SJCRH30 (cell line): ENCODE results near the gene TIAM2. TPM values are rescaled to one million over a fixed set of nuclear protein-coding genes. Genes with fewer than 3 reads are reported as not detected.
"Not testable (repeated sequence)": the region's sequence is repeated elsewhere in the genome, so short reads cannot be mapped to it uniquely, and the experiment has no call there.

Experiments used
- DNase-seq, 2 experiments: peaks; one replicate each; pipeline ENCODE4 v3.0.0-alpha.2; 2015 to 2020
- H3K27ac ChIP-seq: fragments of 250-450 bp; sonication (Bioruptor Pico); 2 replicates; pipeline ENCODE4 v1.5.1; 2020; ENCODE audit warnings: mild to moderate bottlenecking, moderate library complexity
- H3K27me3 ChIP-seq: fragments of 250-450 bp; sonication (Bioruptor Pico); 2 replicates; pipeline ENCODE4 v1.5.1; 2020; ENCODE audit warnings: mild to moderate bottlenecking, moderate library complexity
- H3K36me3 ChIP-seq: fragments of 250-450 bp; sonication (Bioruptor Pico); 2 replicates; pipeline ENCODE4 v1.5.1; 2020; ENCODE audit warnings: mild to moderate bottlenecking, moderate library complexity
- H3K4me1 ChIP-seq: fragments of 250-450 bp; sonication (Bioruptor Pico); 2 replicates; pipeline ENCODE4 v1.5.1; 2020; ENCODE audit warnings: mild to moderate bottlenecking, moderate library complexity
- H3K4me3 ChIP-seq: fragments of 250-450 bp; sonication (Bioruptor Pico); 2 replicates; pipeline ENCODE4 v1.5.1; 2020; ENCODE audit warnings: mild to moderate bottlenecking, moderate library complexity
- H3K9me3 ChIP-seq: fragments of 250-450 bp; sonication (Bioruptor Pico); replicated peaks from 2 replicates; pipeline ENCODE4 v1.5.1; 2020; ENCODE audit warnings: mild to moderate bottlenecking, moderate library complexity
- total RNA-seq: library from RNA; depleted of rRNA; stranded (reverse); fragments of >200 nt; shearing (Covaris generic); gene quantifications from 2 replicates; pipeline ENCODE4 v1.2.3, GENCODE V29; 2014

TIAM2 gene
- total RNA-seq, 1 experiment from 2014 or later: 23.8 TPM

- Histone ChIP-seq H3K9me3 (no peaks in the 10 kb centered on the region), H3K4me3 (no peak overlapping the region), H3K4me1 (no peaks in the 10 kb centered on the region), H3K27ac (no peak overlapping the region), H3K36me3 (peaks cover 53% of the 10 kb centered on the region), H3K27me3 (no peaks in the 10 kb centered on the region)
- DNase-seq: no peak
These were observed 262.7 kb downstream of the TIAM2 start for GRCh38 chr6:155257796-155258195.

- no peaks in the 10 kb centered on the region for H3K9me3 ChIP-seq
- no peak for DNase-seq
- H3K36me3 ChIP-seq: peaks cover 47% of the 10 kb centered on the region
- H3K27me3 ChIP-seq: no peaks in the 10 kb centered on the region
- no peak overlapping the region for H3K4me3 ChIP-seq
- H3K27ac ChIP-seq: no peak overlapping the region
- no peaks in the 10 kb centered on the region for H3K4me1 ChIP-seq
These were observed 264.1 kb downstream of the TIAM2 start for GRCh38 chr6:155259204-155259603.

- Histone ChIP-seq H3K27ac (no peak overlapping the region), H3K4me3 (no peak overlapping the region), H3K9me3 (no peaks in the 10 kb centered on the region), H3K36me3 (peaks cover 46% of the 10 kb centered on the region), H3K27me3 (no peaks in the 10 kb centered on the region), H3K4me1 (no peaks in the 10 kb centered on the region)
- no peak for DNase-seq
These were observed 264.8 kb downstream of the TIAM2 start for GRCh38 chr6:155259897-155260296.

GRCh38 chr6:155260686-155261085, 265.6 kb downstream of the TIAM2 start:
- Histone ChIP-seq H3K36me3 (peaks cover 39% of the 10 kb centered on the region), H3K4me1 (no peaks in the 10 kb centered on the region), H3K9me3 (no peaks in the 10 kb centered on the region), H3K27me3 (no peaks in the 10 kb centered on the region), H3K27ac (no peak overlapping the region), H3K4me3 (no peak overlapping the region)
- no peak for DNase-seq

- Histone ChIP-seq H3K4me3 (no peak overlapping the region), H3K36me3 (peaks cover 34% of the 10 kb centered on the region), H3K4me1 (no peaks in the 10 kb centered on the region), H3K27me3 (no peaks in the 10 kb centered on the region), H3K27ac (no peak overlapping the region), H3K9me3 (no peaks in the 10 kb centered on the region)
- no peak for DNase-seq
These were observed 266.2 kb downstream of the TIAM2 start for GRCh38 chr6:155261111-155261900.

GRCh38 chr6:155262655-155263054, 267.5 kb downstream of the TIAM2 start:
- no peak for DNase-seq
- Histone ChIP-seq H3K36me3 (peaks cover 22% of the 10 kb centered on the region), H3K27me3 (no peaks in the 10 kb centered on the region), H3K9me3 (no peaks in the 10 kb centered on the region), H3K4me1 (peaks cover under 1% of the 10 kb centered on the region; the same call in 1 of the 2 replicates), H3K4me3 (no peak overlapping the region), H3K27ac (no peak overlapping the region)

GRCh38 chr6:155263373-155264063, 268.4 kb downstream of the TIAM2 start, which contains the start of gene CLDN20:
Gene CLDN20 (plus strand): TSS chr6:155264013. CDS start chr6:155275720, 11,707 bp downstream.
- no peak within 1 kb of the TSS for H3K27ac ChIP-seq
- DNase-seq: no peak
- H3K4me1 ChIP-seq: peaks cover 9% of the 10 kb centered on the region
- H3K4me3 ChIP-seq: no peak within 1 kb of the TSS
- H3K36me3 ChIP-seq: peaks cover 15% of the 10 kb centered on the region
- H3K9me3 ChIP-seq: no peaks in the 10 kb centered on the region
- H3K27me3 ChIP-seq: no peaks in the 10 kb centered on the region

GRCh38 chr6:155264693-155265320, 269.7 kb downstream of the TIAM2 start:
- no peak overlapping the region for H3K27ac ChIP-seq

GRCh38 chr6:155265843-155266535, 270.9 kb downstream of the TIAM2 start:
- DNase-seq: no peak
- H3K4me3 ChIP-seq: no peak overlapping the region
- H3K27me3 ChIP-seq: no peaks in the 10 kb centered on the region
- H3K4me1 ChIP-seq: peaks cover 9% of the 10 kb centered on the region
- H3K9me3 ChIP-seq: no peaks in the 10 kb centered on the region
- no peak overlapping the region for H3K27ac ChIP-seq
- no peaks in the 10 kb centered on the region for H3K36me3 ChIP-seq

More at GRCh38 chr6:155264693-155265320, 269.7 kb downstream of the TIAM2 start:
- no peaks in the 10 kb centered on the region for H3K9me3 ChIP-seq
- no peak overlapping the region for H3K4me3 ChIP-seq
- DNase-seq: no peak
- peaks cover 9% of the 10 kb centered on the region for H3K4me1 ChIP-seq
- H3K36me3 ChIP-seq: peaks cover 4% of the 10 kb centered on the region; the same call in 1 of the 2 replicates
- H3K27me3 ChIP-seq: no peaks in the 10 kb centered on the region

GRCh38 chr6:155267411-155267810, 272.3 kb downstream of the TIAM2 start:
- Histone ChIP-seq H3K27ac (peak overlapping the region; percentile 7; the same call in 1 of the 2 replicates), H3K36me3 (no peaks in the 10 kb centered on the region; the same call in 1 of the 2 replicates), H3K9me3 (no peaks in the 10 kb centered on the region), H3K4me3 (no peak overlapping the region), H3K27me3 (no peaks in the 10 kb centered on the region), H3K4me1 (peaks cover 10% of the 10 kb centered on the region)
- DNase-seq: peak; percentile 50 to 61

GRCh38 chr6:155268088-155268867, 273.2 kb downstream of the TIAM2 start:
- not testable (repeated sequence) for H3K9me3 ChIP-seq
- DNase-seq: peak; percentile 30 to 63

GRCh38 chr6:155269765-155270164, 274.6 kb downstream of the TIAM2 start:
- H3K27ac ChIP-seq: no peak overlapping the region
- no peak overlapping the region for H3K4me3 ChIP-seq
- H3K9me3 ChIP-seq: no peaks in the 10 kb centered on the region
- H3K4me1 ChIP-seq: peaks cover 31% of the 10 kb centered on the region
- no peaks in the 10 kb centered on the region; the same call in 1 of the 2 replicates for H3K36me3 ChIP-seq
- DNase-seq: no peak
- no peaks in the 10 kb centered on the region for H3K27me3 ChIP-seq

More at GRCh38 chr6:155268088-155268867, 273.2 kb downstream of the TIAM2 start:
- H3K4me1 ChIP-seq: peaks cover 19% of the 10 kb centered on the region
- H3K4me3 ChIP-seq, H3K27me3 ChIP-seq, H3K36me3 ChIP-seq: not testable (repeated sequence)
- H3K27ac ChIP-seq: peak overlapping the region; percentile 7; the same call in 1 of the 2 replicates

- no peak for DNase-seq
- Histone ChIP-seq H3K4me1 (peaks cover 31% of the 10 kb centered on the region), H3K9me3 (no peaks in the 10 kb centered on the region)
These were observed 275.5 kb downstream of the TIAM2 start for GRCh38 chr6:155270561-155271091.

More at GRCh38 chr6:155270561-155271091, 275.5 kb downstream of the TIAM2 start:
- Histone ChIP-seq H3K27ac (no peak overlapping the region), H3K27me3 (no peaks in the 10 kb centered on the region), H3K36me3 (no peaks in the 10 kb centered on the region; the same call in 1 of the 2 replicates), H3K4me3 (no peak overlapping the region)
